HCT116 (cell line): ENCODE data around the gene NT5E. TPM values are rescaled to one million over a fixed set of nuclear protein-coding genes. Genes with fewer than 3 reads are reported as not detected.
A peak's percentile ranks its signal among the peaks of the same experiment; 100 is the strongest.

ENCODE experiments used
- ATAC-seq: fragments of 200-7000 bp; cut with Tn5 transposase; 2 replicates; pipeline ENCODE4 v1.9.1; 2020; ENCODE audit warnings: mild to moderate bottlenecking, moderate library complexity
- BruUV-seq: library from RNA; stranded (reverse); fragments of 400-500 nt; replicated peaks from 2 replicates; lab custom pipeline; 2021; lab: Mats Ljungman, UMichigan
- CTCF ChIA-PET: fragments of 300-600 bp; sonication (Branson Sonifier 250); formaldehyde crosslinking; loops from one replicate; lab custom pipeline; 2021; ENCODE audit warnings: antibody characterized with exemption; lab: Charles Lee
- POLR2A ChIA-PET: fragments of 300-600, 350-600 bp; sonication (Branson Sonifier 250); formaldehyde crosslinking; loops from one replicate; lab custom pipeline; 2021; ENCODE audit warnings: antibody characterized with exemption; lab: Charles Lee
- RAD21 ChIA-PET, 2 experiments: fragments of 300-600 bp; sonication (Branson Sonifier 250); formaldehyde crosslinking; loops; one replicate each; lab custom pipeline; 2023; ENCODE audit warnings: low total read pairs in 2 of 2; ENCODE audit not compliant: uncharacterized antibody in 2 of 2, unreplicated experiment in 2 of 2, low non-redundant PET in 1 of 2; lab: Charles Lee
- DNase-seq: peaks from one replicate; pipeline ENCODE4 v3.0.0-alpha.2; 2010; ENCODE audit warnings: low read depth, low spot score
- H2AFZ ChIP-seq: fragments of 200-600 bp; shearing (Covaris generic), sonication (generic); 2 replicates; pipeline ENCODE4 v1.6.1; 2017; ENCODE audit warnings: low read depth, mixed run types, mixed read lengths, antibody characterized with exemption, low read length; ENCODE audit not compliant: poor library complexity, severe bottlenecking
- H3K27ac ChIP-seq: 2 replicates; pipeline ENCODE4 v1.5.1; 2012; ENCODE audit warnings: low read depth, low read length
- H3K27me3 ChIP-seq: fragments of 200-600 bp; sonication (generic); 2 replicates; pipeline ENCODE4 v1.6.1; 2016; ENCODE audit warnings: mixed run types, low read length, mixed read lengths; ENCODE audit not compliant: insufficient read depth
- H3K36me3 ChIP-seq, 2 experiments: fragments of 200-500 bp in 1 of 2; fragments of 200-600 bp in 1 of 2; sonication (Bioruptor generic) in 1 of 2; sonication (generic) in 1 of 2; 2 replicates each; pipeline versions ENCODE4 v1.5.1 to v1.6.1; 2014 to 2016; ENCODE audit warnings: low read length in 2 of 2, inconsistent platforms in 1 of 2, mixed read lengths in 1 of 2, mixed run types in 1 of 2; ENCODE audit not compliant: insufficient read depth in 2 of 2, control insufficient read depth in 1 of 2
- H3K4me1 ChIP-seq, 2 experiments: fragments of 200-600 bp in 1 of 2; sonication (generic) in 1 of 2; 2 replicates each; pipeline versions ENCODE4 v1.5.1 to v1.6.1; 2012 to 2017; ENCODE audit warnings: low read length in 2 of 2, inconsistent platforms in 1 of 2, mild to moderate bottlenecking in 1 of 2, mixed read lengths in 1 of 2, mixed run types in 1 of 2, moderate library complexity in 1 of 2; ENCODE audit not compliant: insufficient read depth in 2 of 2, control insufficient read depth in 1 of 2
- H3K4me2 ChIP-seq: fragments of 200-600 bp; sonication (generic); 2 replicates; pipeline ENCODE4 v1.6.1; 2017; ENCODE audit warnings: mixed run types, low read length, mixed read lengths
- H3K4me3 ChIP-seq, 2 experiments: fragments of 200-600 bp in 1 of 2; sonication (generic) in 1 of 2; replicated peaks in 1 of 2; 2 replicates each; pipeline ENCODE4 v1.5.1; 2011 to 2016; ENCODE audit warnings: low read length in 2 of 2, control low read depth in 1 of 2, low read depth in 1 of 2, mild to moderate bottlenecking in 1 of 2, mixed read lengths in 1 of 2, mixed run types in 1 of 2
- H3K79me2 ChIP-seq: fragments of 200-600 bp; sonication (generic); 2 replicates; pipeline ENCODE4 v1.6.1; 2017; ENCODE audit warnings: mild to moderate bottlenecking, mixed run types, low read length, moderate library complexity, mixed read lengths; ENCODE audit not compliant: insufficient read depth
- H3K9ac ChIP-seq: fragments of 200-600 bp; sonication (generic); 2 replicates; pipeline ENCODE4 v1.6.1; 2016; ENCODE audit warnings: low read length, mixed read lengths
- H3K9me2 ChIP-seq: fragments of 200-600 bp; sonication (generic), shearing (Covaris generic); 2 replicates; pipeline ENCODE4 v1.6.1; 2017; ENCODE audit warnings: mixed run types, mild to moderate bottlenecking, moderate library complexity; ENCODE audit not compliant: insufficient read depth
- H3K9me3 ChIP-seq, 2 experiments: fragments of 200-500 bp in 1 of 2; fragments of 200-600 bp in 1 of 2; sonication (Bioruptor generic) in 1 of 2; sonication (generic) in 1 of 2; 2 replicates each; pipeline ENCODE4 v1.6.1; 2014 to 2017; ENCODE audit warnings: low read length in 2 of 2, mixed read lengths in 2 of 2, inconsistent platforms in 1 of 2, low read depth in 1 of 2, mild to moderate bottlenecking in 1 of 2, mixed run types in 1 of 2, moderate library complexity in 1 of 2; ENCODE audit not compliant: control insufficient read depth in 1 of 2, insufficient read depth in 1 of 2
- H4K20me1 ChIP-seq: fragments of 200-600 bp; sonication (generic), shearing (Covaris generic); 2 replicates; pipeline ENCODE4 v1.6.1; 2017; ENCODE audit warnings: mixed run types, mild to moderate bottlenecking, moderate library complexity; ENCODE audit not compliant: insufficient read depth
- ELF1 ChIP-seq: IDR thresholded peaks from 2 replicates; pipeline ENCODE4 v1.6.1; 2012; ENCODE audit warnings: low read depth, borderline replicate concordance
- EZH2 ChIP-seq: fragments of 200-600 bp; sonication (generic); IDR thresholded peaks from 2 replicates; pipeline ENCODE4 v1.6.1; 2017; ENCODE audit warnings: antibody characterized with exemption, mixed run types
- POLR2A ChIP-seq: IDR thresholded peaks from 2 replicates; pipeline ENCODE4 v1.7.0; 2011; ENCODE audit warnings: borderline replicate concordance; ENCODE audit not compliant: insufficient read depth, insufficient read length; ENCODE audit errors: extremely low read depth
- POLR2AphosphoS5 ChIP-seq: IDR thresholded peaks from 2 replicates; pipeline ENCODE4 v1.6.1; 2011; ENCODE audit warnings: mild to moderate bottlenecking, low read depth, low read length, moderate library complexity
- RAD21 ChIP-seq: IDR thresholded peaks from 2 replicates; pipeline ENCODE4 v1.6.1; 2012; ENCODE audit warnings: low read depth, mild to moderate bottlenecking
- SIN3A ChIP-seq: IDR thresholded peaks from 2 replicates; pipeline ENCODE4 v1.6.1; 2012; ENCODE audit warnings: low read depth
- SRF ChIP-seq: IDR thresholded peaks from 2 replicates; pipeline ENCODE4 v1.6.1; 2012; ENCODE audit warnings: low read depth
- YY1 ChIP-seq: IDR thresholded peaks from 2 replicates; pipeline ENCODE4 v1.6.1; 2011; ENCODE audit warnings: low read length, low read depth, moderate library complexity, mild to moderate bottlenecking; ENCODE audit not compliant: insufficient replicate concordance; ENCODE audit errors: extremely low read depth
- ZNF274 ChIP-seq: fragments of 200-500 bp; sonication (Bioruptor generic); IDR thresholded peaks from 2 replicates; pipeline ENCODE4 v1.6.1; 2014; ENCODE audit warnings: mild to moderate bottlenecking, low read depth, low read length, inconsistent platforms
- intact Hi-C: fragments of 100-400 bp; cut with micrococcal nuclease; formaldehyde crosslinking; loops from 2 replicates; pipeline ENCODE4 v1.10.0; 2022
- total RNA-seq: library from RNA; stranded (reverse); gene quantifications from one replicate; pipeline ENCODE4 v1.2.1, GENCODE V29; 2021; ENCODE audit not compliant: unreplicated experiment
- TF ChIP-seq, protein P1 (sequence below), 3 experiments: fragments of 200-600 bp in 1 of 3; sonication (generic) in 1 of 3; IDR thresholded peaks in 2 of 3; conservative IDR thresholded peaks in 1 of 3; 2 replicates each; pipeline ENCODE4 v1.5.1; 2012 to 2017; ENCODE audit warnings: low read depth in 2 of 3, low read length in 2 of 3, antibody characterized with exemption in 1 of 3, borderline replicate concordance in 1 of 3, control low read depth in 1 of 3, mild to moderate bottlenecking in 1 of 3, mixed read lengths in 1 of 3, mixed run types in 1 of 3, moderate library complexity in 1 of 3; ENCODE audit not compliant: insufficient read depth in 1 of 3
- TF ChIP-seq, protein P2 (sequence below): IDR thresholded peaks from 2 replicates; pipeline ENCODE4 v1.6.1; 2011; ENCODE audit warnings: mild to moderate bottlenecking, low read length, moderate library complexity; ENCODE audit not compliant: insufficient replicate concordance; ENCODE audit errors: extremely low read depth

NT5E gene
- total RNA-seq, 1 experiment from 2014 or later = 68.2 TPM

DNA sequence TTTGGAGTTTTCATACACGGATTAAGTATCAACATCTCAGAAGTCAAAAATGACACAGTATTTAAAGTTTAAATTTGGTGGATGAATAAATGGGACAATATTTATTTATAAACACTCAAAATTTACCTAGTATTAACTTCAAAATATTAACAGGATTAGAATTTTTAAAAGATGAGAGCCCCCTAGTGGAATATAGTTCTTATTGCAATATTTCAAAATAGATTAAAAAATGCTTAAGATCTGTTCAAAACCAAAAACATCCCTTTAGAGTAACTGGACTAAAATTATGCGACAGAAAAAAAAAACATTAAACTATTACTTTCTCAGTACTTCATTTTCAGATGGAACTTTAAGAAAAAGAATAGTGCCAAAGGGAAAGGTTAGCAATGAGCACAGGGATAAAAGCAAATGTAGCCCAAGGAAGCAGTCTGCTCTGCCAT lies 87.2 kb downstream of the NT5E start:
- Histone ChIP-seq H3K36me3 (0 out of 4 replicates have a peak, but pooled peaks cover 0 to 10% of the 10 kb centered on the region in 2 experiments), H3K9ac (no peak overlapping the region), H3K27ac (no peak overlapping the region), H2AFZ (no peak overlapping the region), H3K27me3 (no peaks in the 10 kb centered on the region), H3K9me3 (no peaks in the 10 kb centered on the region), H3K79me2 (no peaks in the 10 kb centered on the region), H3K4me3 (no peak overlapping the region), H4K20me1 (no peaks in the 10 kb centered on the region), H3K4me2 (no peak overlapping the region), H3K4me1 (no peaks in the 10 kb centered on the region), H3K9me2 (no peaks in the 10 kb centered on the region)
- no peak for TF ChIP-seq SIN3A
- TF ChIP-seq RAD21 = peak; percentile 53
- TF ChIP-seq, protein P1, sequence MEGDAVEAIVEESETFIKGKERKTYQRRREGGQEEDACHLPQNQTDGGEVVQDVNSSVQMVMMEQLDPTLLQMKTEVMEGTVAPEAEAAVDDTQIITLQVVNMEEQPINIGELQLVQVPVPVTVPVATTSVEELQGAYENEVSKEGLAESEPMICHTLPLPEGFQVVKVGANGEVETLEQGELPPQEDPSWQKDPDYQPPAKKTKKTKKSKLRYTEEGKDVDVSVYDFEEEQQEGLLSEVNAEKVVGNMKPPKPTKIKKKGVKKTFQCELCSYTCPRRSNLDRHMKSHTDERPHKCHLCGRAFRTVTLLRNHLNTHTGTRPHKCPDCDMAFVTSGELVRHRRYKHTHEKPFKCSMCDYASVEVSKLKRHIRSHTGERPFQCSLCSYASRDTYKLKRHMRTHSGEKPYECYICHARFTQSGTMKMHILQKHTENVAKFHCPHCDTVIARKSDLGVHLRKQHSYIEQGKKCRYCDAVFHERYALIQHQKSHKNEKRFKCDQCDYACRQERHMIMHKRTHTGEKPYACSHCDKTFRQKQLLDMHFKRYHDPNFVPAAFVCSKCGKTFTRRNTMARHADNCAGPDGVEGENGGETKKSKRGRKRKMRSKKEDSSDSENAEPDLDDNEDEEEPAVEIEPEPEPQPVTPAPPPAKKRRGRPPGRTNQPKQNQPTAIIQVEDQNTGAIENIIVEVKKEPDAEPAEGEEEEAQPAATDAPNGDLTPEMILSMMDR (IDR thresholded peaks at IDR 0.05 in 2 of 3, conservative IDR thresholded peaks at IDR 0.05 in 1 of 3; ENCODE audit: borderline replicate concordance in 1 of 3, insufficient read depth in 1 of 3, low read depth in 2 of 3, low read length in 2 of 3) = peak; percentile 27 to 71 (median 48); a peak in 4 of 6 replicates
- BruUV-seq = no TSS peak
- RAD21 ChIA-PET = interaction anchor here (1.2 to 1.6 kb wide), 2 partner anchors 182 kb away, joined by 4 to 7 read pairs; no protein-coding TSS in a partner anchor
- ATAC-seq = no peak
- no peak for DNase-seq
- POLR2A ChIA-PET = interaction anchor here (0.8 to 1.5 kb wide), 2 partner anchors 12 to 72 kb away, joined by 3 read pairs; no protein-coding TSS in a partner anchor
- CTCF ChIA-PET = interaction anchor here (1.0 to 3.2 kb wide), 12 partner anchors 9 to 182 kb away, joined by 3 to 27 read pairs (median 4); no protein-coding TSS in a partner anchor
- intact Hi-C loops = loop anchor here (1.0 kb wide), 1 partner anchor 182 kb away; no protein-coding TSS in a partner anchor

- no peaks in the 10 kb centered on the region for H4K20me1 ChIP-seq
- peaks cover 0 to 12% of the 10 kb centered on the region in 2 experiments; a peak in 2 of 4 replicates for H3K36me3 ChIP-seq
- no peaks in the 10 kb centered on the region for H3K27me3 ChIP-seq
- H3K4me2 ChIP-seq = no peak overlapping the region
- no peaks in the 10 kb centered on the region for H3K79me2 ChIP-seq
- intact Hi-C loops = no loop called here
- no peak for TF ChIP-seq YY1
- TF ChIP-seq POLR2AphosphoS5 = no peak
- TF ChIP-seq ELF1 = no peak
- TF ChIP-seq SIN3A = no peak
- no peak for TF ChIP-seq POLR2A
- TF ChIP-seq, protein P2, sequence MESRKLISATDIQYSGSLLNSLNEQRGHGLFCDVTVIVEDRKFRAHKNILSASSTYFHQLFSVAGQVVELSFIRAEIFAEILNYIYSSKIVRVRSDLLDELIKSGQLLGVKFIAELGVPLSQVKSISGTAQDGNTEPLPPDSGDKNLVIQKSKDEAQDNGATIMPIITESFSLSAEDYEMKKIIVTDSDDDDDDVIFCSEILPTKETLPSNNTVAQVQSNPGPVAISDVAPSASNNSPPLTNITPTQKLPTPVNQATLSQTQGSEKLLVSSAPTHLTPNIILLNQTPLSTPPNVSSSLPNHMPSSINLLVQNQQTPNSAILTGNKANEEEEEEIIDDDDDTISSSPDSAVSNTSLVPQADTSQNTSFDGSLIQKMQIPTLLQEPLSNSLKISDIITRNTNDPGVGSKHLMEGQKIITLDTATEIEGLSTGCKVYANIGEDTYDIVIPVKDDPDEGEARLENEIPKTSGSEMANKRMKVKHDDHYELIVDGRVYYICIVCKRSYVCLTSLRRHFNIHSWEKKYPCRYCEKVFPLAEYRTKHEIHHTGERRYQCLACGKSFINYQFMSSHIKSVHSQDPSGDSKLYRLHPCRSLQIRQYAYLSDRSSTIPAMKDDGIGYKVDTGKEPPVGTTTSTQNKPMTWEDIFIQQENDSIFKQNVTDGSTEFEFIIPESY = no peak
- no peak for TF ChIP-seq ZNF274
- no peak for TF ChIP-seq EZH2
- no peak for TF ChIP-seq SRF
- no peak overlapping the region for H3K27ac ChIP-seq
- CTCF ChIA-PET = no interaction called here
- DNase-seq = no peak
- no peaks in the 10 kb centered on the region for H3K4me1 ChIP-seq
- ATAC-seq = no peak
- RAD21 ChIA-PET = no interaction called here
- no peaks in the 10 kb centered on the region for H3K9me3 ChIP-seq
- H3K4me3 ChIP-seq = no peak overlapping the region
- no peaks in the 10 kb centered on the region for H3K9me2 ChIP-seq
- H2AFZ ChIP-seq = no peak overlapping the region
- POLR2A ChIA-PET = no interaction called here
- H3K9ac ChIP-seq = no peak overlapping the region
- no TSS peak for BruUV-seq
These were observed 94.9 kb downstream of the NT5E start for GRCh38 chr6:85544776-85545175.
